Cardiac muscle cell (in vitro differentiated cells and primary cell): Measurements from ENCODE around the gene NIPAL3. TPM values are rescaled to one million over a fixed set of nuclear protein-coding genes. Genes with fewer than 3 reads are reported as not detected.
A peak's percentile ranks its signal among the peaks of the same experiment; 100 is the strongest.

Experiments used
- DNase-seq, 2 donors: peaks; one replicate each; pipeline versions ENCODE4 v3.0.0 to v3.0.0-alpha.2; 2010 to 2017; ENCODE audit warnings: low read depth in 1 of 2, low spot score in 1 of 2
- H3K27ac ChIP-seq: fragments of 200-600 bp; sonication (generic); 2 replicates; pipeline ENCODE4 v1.5.1; 2016
- H3K27me3 ChIP-seq: fragments of 200-600 bp; sonication (generic); 2 replicates; pipeline ENCODE4 v1.6.0; 2016; ENCODE audit warnings: control low read depth
- H3K36me3 ChIP-seq: fragments of 200-600 bp; sonication (generic); 2 replicates; pipeline ENCODE4 v1.5.1; 2016; ENCODE audit warnings: control low read depth
- H3K4me1 ChIP-seq: fragments of 200-600 bp; sonication (generic); 2 replicates; pipeline ENCODE4 v1.8.1; 2017; ENCODE audit warnings: low read depth, mild to moderate bottlenecking, mixed run types
- H3K4me3 ChIP-seq: fragments of 200-600 bp; sonication (generic); 2 replicates; pipeline ENCODE4 v1.5.1; 2016; ENCODE audit warnings: mild to moderate bottlenecking
- H3K9me3 ChIP-seq: fragments of 200-600 bp; sonication (generic); 2 replicates; pipeline ENCODE4 v1.5.1; 2017; ENCODE audit warnings: low read depth, mild to moderate bottlenecking, control low read depth
- polyA plus RNA-seq: library from polyadenylated mRNA; unstranded; fragments of >200 nt; fragmentation: Nextera tagmentation; extraction: Ambion mirVana; gene quantifications from 2 replicates; pipeline ENCODE4 v1.2.1, GENCODE V29; 2016
- total RNA-seq: library from RNA; depleted of rRNA; stranded (reverse); fragments of >200 nt; gene quantifications from 2 replicates; pipeline ENCODE4 v1.2.3, GENCODE V29; 2016
- TF ChIP-seq, protein P1 (sequence below): IDR thresholded peaks from 2 replicates; pipeline ENCODE4 v1.5.1; 2012; ENCODE audit warnings: low read depth, mild to moderate bottlenecking, low read length

The NIPAL3 gene
- total and polyA plus RNA-seq, 2 experiments from 2014 or later = 19.0 to 32.2 TPM

DNA sequence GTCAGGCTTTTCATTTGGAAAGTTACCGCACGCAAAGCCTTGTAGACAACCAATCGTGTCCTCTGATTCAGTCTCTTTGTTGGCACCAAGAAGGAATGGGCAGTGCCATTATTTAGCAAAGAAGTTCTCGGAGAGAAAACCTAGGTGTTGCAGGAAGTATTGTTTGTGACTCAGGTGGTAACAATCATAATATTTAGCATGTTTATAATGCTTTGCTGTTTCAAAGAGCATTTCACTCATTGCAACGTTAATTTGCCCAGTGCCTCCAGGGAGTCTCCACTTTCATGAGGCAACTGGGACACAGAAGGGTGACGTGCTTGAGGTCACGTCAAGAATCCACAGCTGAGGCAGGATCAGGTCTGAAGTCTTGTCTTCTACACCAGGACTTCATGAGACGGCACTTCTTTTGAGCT, 33.4 kb upstream of the NIPAL3 start:
- peaks cover 4% of the 10 kb centered on the region for H3K4me1 ChIP-seq
- no peak overlapping the region for H3K4me3 ChIP-seq
- H3K27ac ChIP-seq = no peak overlapping the region
- TF ChIP-seq, protein P1, sequence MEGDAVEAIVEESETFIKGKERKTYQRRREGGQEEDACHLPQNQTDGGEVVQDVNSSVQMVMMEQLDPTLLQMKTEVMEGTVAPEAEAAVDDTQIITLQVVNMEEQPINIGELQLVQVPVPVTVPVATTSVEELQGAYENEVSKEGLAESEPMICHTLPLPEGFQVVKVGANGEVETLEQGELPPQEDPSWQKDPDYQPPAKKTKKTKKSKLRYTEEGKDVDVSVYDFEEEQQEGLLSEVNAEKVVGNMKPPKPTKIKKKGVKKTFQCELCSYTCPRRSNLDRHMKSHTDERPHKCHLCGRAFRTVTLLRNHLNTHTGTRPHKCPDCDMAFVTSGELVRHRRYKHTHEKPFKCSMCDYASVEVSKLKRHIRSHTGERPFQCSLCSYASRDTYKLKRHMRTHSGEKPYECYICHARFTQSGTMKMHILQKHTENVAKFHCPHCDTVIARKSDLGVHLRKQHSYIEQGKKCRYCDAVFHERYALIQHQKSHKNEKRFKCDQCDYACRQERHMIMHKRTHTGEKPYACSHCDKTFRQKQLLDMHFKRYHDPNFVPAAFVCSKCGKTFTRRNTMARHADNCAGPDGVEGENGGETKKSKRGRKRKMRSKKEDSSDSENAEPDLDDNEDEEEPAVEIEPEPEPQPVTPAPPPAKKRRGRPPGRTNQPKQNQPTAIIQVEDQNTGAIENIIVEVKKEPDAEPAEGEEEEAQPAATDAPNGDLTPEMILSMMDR = no peak
- no peaks in the 10 kb centered on the region for H3K9me3 ChIP-seq
- no peak for DNase-seq
- H3K27me3 ChIP-seq = no peaks in the 10 kb centered on the region
- H3K36me3 ChIP-seq = no peaks in the 10 kb centered on the region

DNA sequence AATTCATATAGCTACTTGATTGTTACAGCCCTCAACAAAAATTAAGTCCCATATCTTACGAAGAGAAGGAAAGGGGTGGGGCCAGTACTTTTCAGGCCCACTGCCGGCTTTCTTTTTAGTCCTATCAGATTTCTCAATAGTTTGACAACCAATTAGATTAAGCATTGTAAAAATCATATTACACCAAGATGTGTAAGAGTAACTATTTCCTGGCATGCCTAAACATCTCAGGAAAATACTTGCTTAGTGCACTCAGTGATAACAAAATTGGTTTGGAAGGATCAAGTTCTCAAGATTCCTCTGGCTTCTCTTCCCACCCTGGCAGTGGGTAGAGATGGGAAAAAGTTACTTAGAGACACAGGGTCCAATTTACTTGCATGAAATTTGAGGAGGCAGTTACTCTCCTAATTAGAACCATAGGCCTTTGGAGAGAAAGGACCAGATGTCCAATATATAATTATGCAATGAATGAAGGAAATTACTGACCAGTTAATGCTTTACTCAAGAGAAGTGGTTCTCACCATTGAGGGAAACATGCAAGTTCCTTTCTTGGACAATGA, 32.1 kb upstream of the NIPAL3 start:
- no peak overlapping the region for H3K27ac ChIP-seq
- no peaks in the 10 kb centered on the region for H3K9me3 ChIP-seq
- DNase-seq = no peak
- H3K4me3 ChIP-seq = no peak overlapping the region
- H3K36me3 ChIP-seq = no peaks in the 10 kb centered on the region
- H3K27me3 ChIP-seq = no peaks in the 10 kb centered on the region
- TF ChIP-seq, protein P1 = no peak
- H3K4me1 ChIP-seq = peaks cover 4% of the 10 kb centered on the region

DNA sequence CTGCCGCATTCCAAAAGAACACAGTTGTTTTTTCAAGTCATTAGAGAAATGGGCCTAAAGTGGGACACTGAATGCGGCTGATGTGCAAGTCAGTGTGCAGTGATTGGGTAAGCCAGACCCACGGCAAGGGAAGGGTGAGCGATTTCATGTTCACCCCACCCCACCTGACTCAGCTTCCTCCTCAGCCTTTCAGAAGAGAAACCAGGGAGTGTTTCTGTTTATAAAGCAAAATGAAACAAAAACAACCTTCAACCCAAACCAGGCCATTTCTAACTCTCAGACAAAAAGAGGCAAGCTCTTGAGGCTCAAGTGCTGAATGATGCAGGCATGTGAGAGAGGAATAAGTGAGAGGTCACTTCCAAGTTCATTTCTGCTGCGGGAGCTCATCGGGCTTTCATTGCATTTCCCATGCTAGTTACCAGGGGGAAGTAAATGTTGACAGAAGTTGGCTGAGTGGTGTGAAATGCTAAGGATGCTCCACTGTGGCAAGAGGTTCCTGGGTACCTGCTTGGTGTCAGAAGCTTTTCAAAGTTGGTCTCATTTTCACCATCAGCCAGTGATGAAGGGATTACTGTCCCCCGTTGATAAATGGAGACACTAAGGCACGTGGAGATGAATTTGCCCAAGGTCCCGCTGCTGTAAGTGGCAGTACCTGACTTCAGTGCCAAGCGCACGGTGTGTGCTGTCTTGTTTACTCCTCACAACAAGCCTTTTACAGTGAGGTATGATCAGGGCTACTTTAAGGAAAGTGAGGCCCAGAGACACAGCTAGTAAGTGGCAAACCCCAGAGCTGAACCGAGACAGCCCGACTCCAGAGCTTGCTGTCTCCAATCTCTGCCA, 31.1 kb upstream of the NIPAL3 start:
- TF ChIP-seq, protein P1 = no peak
- Histone ChIP-seq H3K4me1 (peaks cover 4% of the 10 kb centered on the region), H3K27ac (no peak overlapping the region), H3K4me3 (no peak overlapping the region), H3K9me3 (no peaks in the 10 kb centered on the region), H3K36me3 (no peaks in the 10 kb centered on the region), H3K27me3 (no peaks in the 10 kb centered on the region)
- peak; percentile 37 to 75 for DNase-seq

DNA sequence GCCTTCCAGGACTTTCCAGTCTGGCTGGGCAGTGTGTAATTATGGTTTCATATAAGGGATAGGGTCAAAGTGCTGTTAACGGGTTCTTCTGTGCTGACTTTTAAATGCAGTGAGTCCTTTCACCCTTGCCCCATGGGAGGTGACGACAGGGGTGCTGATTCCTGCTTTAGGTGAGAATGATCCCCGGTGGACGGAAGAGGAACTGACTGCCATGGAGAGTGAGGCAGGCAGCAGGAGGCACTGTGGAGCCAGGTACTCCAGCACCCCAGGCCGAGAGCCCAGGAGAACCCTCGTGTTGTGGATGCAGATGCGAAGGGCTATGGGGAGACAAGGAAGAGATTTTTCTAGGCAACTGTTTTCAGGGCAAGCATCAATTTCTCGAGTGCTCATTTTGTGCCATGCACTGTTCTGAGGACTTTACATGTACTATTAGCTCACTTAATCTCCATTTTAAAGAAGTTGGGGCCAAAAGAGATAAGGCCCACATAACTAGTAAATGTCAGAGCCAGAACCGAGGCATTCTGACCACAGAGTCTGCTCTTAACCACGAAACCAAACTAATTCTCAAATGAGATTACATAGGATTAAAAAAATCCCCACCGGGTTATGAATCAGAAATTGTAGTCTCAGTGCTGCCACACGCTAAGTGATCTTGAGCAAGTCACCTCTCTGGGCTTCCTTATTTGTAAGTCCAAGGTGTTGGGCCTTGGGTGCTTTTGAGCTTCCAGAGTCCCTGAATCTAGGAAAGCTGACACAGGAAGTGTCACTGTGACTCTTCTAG, 30.3 kb upstream of the NIPAL3 start:
- DNase-seq = peak; percentile 20 to 58

DNA sequence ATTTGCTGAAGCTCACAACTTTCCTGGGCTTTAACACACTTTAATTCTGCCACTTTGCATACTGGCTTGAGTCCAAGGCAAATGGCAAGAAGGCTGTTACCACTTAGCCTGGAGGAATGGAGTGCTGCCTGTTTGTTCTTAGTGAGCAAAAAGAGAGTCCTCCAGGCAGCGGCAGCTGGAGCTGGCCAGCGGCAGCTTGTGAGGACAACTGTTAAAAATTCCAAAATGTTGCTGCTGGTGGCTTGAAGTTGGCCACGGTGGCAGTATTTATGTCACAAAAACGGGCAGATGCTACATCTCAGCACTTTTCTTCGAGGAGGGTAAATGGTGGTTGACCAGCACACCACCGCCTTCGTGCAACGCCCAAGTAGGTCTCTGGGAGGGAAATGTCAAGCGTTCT, 29.4 kb upstream of the NIPAL3 start:
- peak; percentile 17 to 28 for DNase-seq
- H3K9me3 ChIP-seq = no peaks in the 10 kb centered on the region
- H3K4me3 ChIP-seq = no peak overlapping the region
- no peaks in the 10 kb centered on the region for H3K27me3 ChIP-seq
- TF ChIP-seq, protein P1 = no peak
- H3K36me3 ChIP-seq = no peaks in the 10 kb centered on the region
- H3K27ac ChIP-seq = no peak overlapping the region
- peaks cover 4% of the 10 kb centered on the region for H3K4me1 ChIP-seq

More for the DNA sequence above, 30.3 kb upstream of the NIPAL3 start:
- no peak overlapping the region for H3K27ac ChIP-seq
- no peaks in the 10 kb centered on the region for H3K27me3 ChIP-seq
- no peaks in the 10 kb centered on the region for H3K9me3 ChIP-seq
- TF ChIP-seq, protein P1 = peak; percentile 46
- H3K4me1 ChIP-seq = peaks cover 4% of the 10 kb centered on the region
- H3K4me3 ChIP-seq = no peak overlapping the region
- H3K36me3 ChIP-seq = no peaks in the 10 kb centered on the region
